PC-3 (cell line): Measurements from ENCODE around the gene IGFBP2. TPM values are rescaled to one million over a fixed set of nuclear protein-coding genes. Genes with fewer than 3 reads are reported as not detected.

Source experiments
- ATAC-seq: fragments of 200-7000 bp; cut with Tn5 transposase; 2 replicates; pipeline ENCODE4 v1.9.1; 2020; ENCODE audit warnings: mild to moderate bottlenecking, moderate library complexity
- BruUV-seq: library from RNA; stranded (reverse); fragments of 400-500 nt; replicated peaks from 2 replicates; lab custom pipeline; 2021; lab: Mats Ljungman, UMichigan
- CTCF ChIA-PET: fragments of 300-600 bp; sonication (Branson Sonifier 250); formaldehyde crosslinking; loops from one replicate; lab custom pipeline; 2022; ENCODE audit warnings: antibody characterized with exemption; lab: Charles Lee
- POLR2A ChIA-PET: fragments of 300-600 bp; sonication (Branson Sonifier 250); formaldehyde crosslinking; loops from one replicate; lab custom pipeline; 2022; ENCODE audit warnings: antibody characterized with exemption; ENCODE audit not compliant: unreplicated experiment; lab: Charles Lee
- DNase-seq: peaks from one replicate; pipeline ENCODE4 v3.0.0-alpha.2; 2015
- H2AFZ ChIP-seq: fragments of 300-600 bp; sonication (generic); 2 replicates; pipeline ENCODE4 v1.6.0; 2016; ENCODE audit warnings: antibody characterized with exemption, low read length
- H3F3A ChIP-seq: fragments of 300-600 bp; sonication (generic); one replicate; pipeline ENCODE4 v1.6.0; 2017; ENCODE audit warnings: antibody characterized with exemption, low read length, control low read depth, mild to moderate bottlenecking; ENCODE audit not compliant: unreplicated experiment
- H3K27ac ChIP-seq: fragments of 300-600 bp; sonication (generic); 2 replicates; pipeline ENCODE4 v1.5.1; 2016; ENCODE audit warnings: mild to moderate bottlenecking, low read length
- H3K27me3 ChIP-seq: fragments of 300-600 bp; sonication (generic); 2 replicates; pipeline ENCODE4 v1.6.1; 2016; ENCODE audit warnings: low read length, mixed read lengths
- H3K36me3 ChIP-seq: fragments of 300-600 bp; sonication (generic); 2 replicates; pipeline ENCODE4 v1.6.1; 2016; ENCODE audit warnings: low read depth, mixed run types, low read length, mixed read lengths
- H3K4me1 ChIP-seq: fragments of 300-600 bp; sonication (generic); 2 replicates; pipeline ENCODE4 v1.5.1; 2016; ENCODE audit warnings: low read length; ENCODE audit not compliant: insufficient read depth
- H3K4me2 ChIP-seq: fragments of 300-600 bp; sonication (generic); 2 replicates; pipeline ENCODE4 v1.6.0; 2016; ENCODE audit warnings: low read length
- H3K4me3 ChIP-seq: fragments of 300-600 bp; sonication (generic); 2 replicates; pipeline ENCODE4 v1.5.1; 2016; ENCODE audit warnings: mild to moderate bottlenecking, low read length, mixed read lengths
- H3K79me2 ChIP-seq: fragments of 300-600 bp; sonication (generic); 2 replicates; pipeline ENCODE4 v1.6.1; 2017; ENCODE audit warnings: low read length, mixed read lengths
- H3K9ac ChIP-seq: fragments of 300-600 bp; sonication (generic); 2 replicates; pipeline ENCODE4 v1.6.0; 2016; ENCODE audit warnings: mild to moderate bottlenecking, low read length
- H3K9me2 ChIP-seq: fragments of 300-600 bp; sonication (generic); replicated peaks from 2 replicates; pipeline ENCODE4 v1.6.1; 2016; ENCODE audit warnings: mixed run types, low read length, mixed read lengths
- H3K9me3 ChIP-seq: fragments of 300-600 bp; sonication (generic); 2 replicates; pipeline ENCODE4 v1.6.1; 2016; ENCODE audit warnings: low read length, mixed read lengths
- H4K20me1 ChIP-seq: fragments of 300-600 bp; sonication (generic); 2 replicates; pipeline ENCODE4 v1.6.1; 2016; ENCODE audit warnings: low read length, mixed read lengths
- CTCF ChIP-seq: fragments of 300-600 bp; sonication (generic); conservative IDR thresholded peaks from 2 replicates; pipeline ENCODE4 v1.5.1; 2017; ENCODE audit warnings: antibody characterized with exemption, low read depth, mild to moderate bottlenecking, low read length
- EZH2 ChIP-seq: fragments of 300-600 bp; sonication (generic); IDR thresholded peaks from one replicate; pipeline ENCODE4 v1.6.1; 2017; ENCODE audit warnings: antibody characterized with exemption, mild to moderate bottlenecking, low read length; ENCODE audit not compliant: unreplicated experiment
- EZH2phosphoT487 ChIP-seq: fragments of 300-600 bp; sonication (generic); IDR thresholded peaks from 2 replicates; pipeline ENCODE4 v1.6.1; 2018; ENCODE audit warnings: mild to moderate bottlenecking, antibody characterized with exemption, low read length, borderline replicate concordance
- intact Hi-C: fragments of 100-400 bp; cut with micrococcal nuclease; formaldehyde crosslinking; loops from 2 replicates; pipeline ENCODE4 v1.9.0; 2023
- total RNA-seq: library from RNA; depleted of rRNA; stranded (reverse); fragments of >200 nt; gene quantifications from 2 replicates; pipeline ENCODE4 v1.2.3, GENCODE V29; 2014

Gene IGFBP2
- total RNA-seq, 1 experiment from 2014 or later: 174 TPM

- DNase-seq (no peak), ATAC-seq (no peak)
- Histone ChIP-seq H3K4me2 (no peak overlapping the region), H3K9ac (no peak overlapping the region), H3K27me3 (no peaks in the 10 kb centered on the region), H3K27ac (no peak overlapping the region), H3K9me2 (no peaks in the 10 kb centered on the region), H2AFZ (no peak overlapping the region), H3K36me3 (no peaks in the 10 kb centered on the region), H3F3A (no peaks in the 10 kb centered on the region), H3K79me2 (no peaks in the 10 kb centered on the region), H3K9me3 (no peaks in the 10 kb centered on the region), H3K4me1 (peaks cover 26% of the 10 kb centered on the region), H3K4me3 (no peak overlapping the region), H4K20me1 (no peaks in the 10 kb centered on the region)
- CTCF ChIA-PET: no interaction called here
- POLR2A ChIA-PET: no interaction called here
- no TSS peak for BruUV-seq
- TF ChIP-seq EZH2 (no peak), EZH2phosphoT487 (no peak), CTCF (no peak)
- intact Hi-C loops: no loop called here
Measured at GRCh38 chr2:216700088-216700567, 66.9 kb downstream of the IGFBP2 start.

- no peak overlapping the region for H3K27ac ChIP-seq
- H3K9ac ChIP-seq: no peak overlapping the region
- H3K36me3 ChIP-seq: no peaks in the 10 kb centered on the region
- ATAC-seq (no peak), DNase-seq (no peak)
- no peaks in the 10 kb centered on the region for H4K20me1 ChIP-seq
- intact Hi-C loops: no loop called here
- H3K9me2 ChIP-seq: no peaks in the 10 kb centered on the region
- no peak overlapping the region for H3K4me3 ChIP-seq
- no peaks in the 10 kb centered on the region for H3K79me2 ChIP-seq
- 0 out of 2 replicates have a peak overlapping the region, but pooled peaks have one; percentile 13 for H2AFZ ChIP-seq
- H3K9me3 ChIP-seq: no peaks in the 10 kb centered on the region
- TF ChIP-seq EZH2phosphoT487 (no peak), CTCF (no peak), EZH2 (no peak)
- ChIA-PET POLR2A (no interaction called here), CTCF (no interaction called here)
- peaks cover 20% of the 10 kb centered on the region for H3K4me1 ChIP-seq
- no peak overlapping the region for H3K4me2 ChIP-seq
- no TSS peak for BruUV-seq
- no peaks in the 10 kb centered on the region for H3F3A ChIP-seq
- no peaks in the 10 kb centered on the region for H3K27me3 ChIP-seq
Measured at GRCh38 chr2:216700781-216701180, 67.6 kb downstream of the IGFBP2 start.

GRCh38 chr2:216701544-216701943, 68.3 kb downstream of the IGFBP2 start:
- no peak for ATAC-seq
- H3K4me2 ChIP-seq: no peak overlapping the region
- H3K27ac ChIP-seq: no peak overlapping the region
- TF ChIP-seq CTCF (no peak), EZH2phosphoT487 (no peak), EZH2 (no peak)
- peaks cover 12% of the 10 kb centered on the region; the same call in 1 of the 2 replicates for H3K4me1 ChIP-seq
- no peak overlapping the region for H2AFZ ChIP-seq
- no peaks in the 10 kb centered on the region for H3K27me3 ChIP-seq
- no TSS peak for BruUV-seq
- ChIA-PET CTCF (no interaction called here), POLR2A (no interaction called here)
- intact Hi-C loops: no loop called here
- no peaks in the 10 kb centered on the region for H3K36me3 ChIP-seq
- DNase-seq: no peak
- H3F3A ChIP-seq: no peaks in the 10 kb centered on the region
- no peaks in the 10 kb centered on the region for H3K79me2 ChIP-seq
- no peaks in the 10 kb centered on the region for H3K9me3 ChIP-seq
- H4K20me1 ChIP-seq: no peaks in the 10 kb centered on the region
- no peaks in the 10 kb centered on the region for H3K9me2 ChIP-seq
- H3K9ac ChIP-seq: no peak overlapping the region
- H3K4me3 ChIP-seq: no peak overlapping the region
